ENCODE results near the gene MME. TPM values are rescaled to one million over a fixed set of nuclear protein-coding genes. Genes with fewer than 3 reads are reported as not detected.

MME gene
- total RNA-seq, 1 donor from 2014 or later: 65.8 TPM

- H3K36me3 Mint-ChIP-seq: no peaks in the 10 kb centered on the region
- H3K4me1 Mint-ChIP-seq (ENCODE audit: unreplicated experiment): no peaks in the 10 kb centered on the region
- H3K27me3 Mint-ChIP-seq: no peaks in the 10 kb centered on the region
- no peak overlapping the region for H3K4me3 Mint-ChIP-seq
- no peak for DNase-seq (ENCODE audit: extremely low spot score, unreplicated experiment)
- H3K27ac Mint-ChIP-seq: no peak overlapping the region
- TF ChIP-seq, protein P1, sequence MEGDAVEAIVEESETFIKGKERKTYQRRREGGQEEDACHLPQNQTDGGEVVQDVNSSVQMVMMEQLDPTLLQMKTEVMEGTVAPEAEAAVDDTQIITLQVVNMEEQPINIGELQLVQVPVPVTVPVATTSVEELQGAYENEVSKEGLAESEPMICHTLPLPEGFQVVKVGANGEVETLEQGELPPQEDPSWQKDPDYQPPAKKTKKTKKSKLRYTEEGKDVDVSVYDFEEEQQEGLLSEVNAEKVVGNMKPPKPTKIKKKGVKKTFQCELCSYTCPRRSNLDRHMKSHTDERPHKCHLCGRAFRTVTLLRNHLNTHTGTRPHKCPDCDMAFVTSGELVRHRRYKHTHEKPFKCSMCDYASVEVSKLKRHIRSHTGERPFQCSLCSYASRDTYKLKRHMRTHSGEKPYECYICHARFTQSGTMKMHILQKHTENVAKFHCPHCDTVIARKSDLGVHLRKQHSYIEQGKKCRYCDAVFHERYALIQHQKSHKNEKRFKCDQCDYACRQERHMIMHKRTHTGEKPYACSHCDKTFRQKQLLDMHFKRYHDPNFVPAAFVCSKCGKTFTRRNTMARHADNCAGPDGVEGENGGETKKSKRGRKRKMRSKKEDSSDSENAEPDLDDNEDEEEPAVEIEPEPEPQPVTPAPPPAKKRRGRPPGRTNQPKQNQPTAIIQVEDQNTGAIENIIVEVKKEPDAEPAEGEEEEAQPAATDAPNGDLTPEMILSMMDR (conservative IDR thresholded peaks at IDR 0.05): no peak
- peaks cover 6% of the 10 kb centered on the region for H3K9me3 Mint-ChIP-seq
These were observed 139.0 kb downstream of the MME start for GRCh38 chr3:155219106-155219505.

GRCh38 chr3:155225417-155225816 is 145.3 kb downstream of the MME start:
- Mint-ChIP-seq H3K4me3 (no peak overlapping the region), H3K27me3 (no peaks in the 10 kb centered on the region), H3K36me3 (no peaks in the 10 kb centered on the region), H3K4me1 (ENCODE audit: unreplicated experiment) (no peaks in the 10 kb centered on the region), H3K27ac (no peak overlapping the region), H3K9me3 (peaks cover 6% of the 10 kb centered on the region)
- TF ChIP-seq, protein P1 (conservative IDR thresholded peaks at IDR 0.05): no peak
- DNase-seq (ENCODE audit: extremely low spot score, unreplicated experiment): no peak

- Mint-ChIP-seq H3K4me3 (no peak overlapping the region), H3K27ac (no peak overlapping the region), H3K36me3 (no peaks in the 10 kb centered on the region), H3K9me3 (peaks cover 6% of the 10 kb centered on the region), H3K27me3 (no peaks in the 10 kb centered on the region), H3K4me1 (ENCODE audit: unreplicated experiment) (no peaks in the 10 kb centered on the region)
- no peak for DNase-seq (ENCODE audit: extremely low spot score, unreplicated experiment)
- TF ChIP-seq, protein P1 (conservative IDR thresholded peaks at IDR 0.05): no peak
These were observed 147.0 kb downstream of the MME start for GRCh38 chr3:155227141-155227540.

DNA sequence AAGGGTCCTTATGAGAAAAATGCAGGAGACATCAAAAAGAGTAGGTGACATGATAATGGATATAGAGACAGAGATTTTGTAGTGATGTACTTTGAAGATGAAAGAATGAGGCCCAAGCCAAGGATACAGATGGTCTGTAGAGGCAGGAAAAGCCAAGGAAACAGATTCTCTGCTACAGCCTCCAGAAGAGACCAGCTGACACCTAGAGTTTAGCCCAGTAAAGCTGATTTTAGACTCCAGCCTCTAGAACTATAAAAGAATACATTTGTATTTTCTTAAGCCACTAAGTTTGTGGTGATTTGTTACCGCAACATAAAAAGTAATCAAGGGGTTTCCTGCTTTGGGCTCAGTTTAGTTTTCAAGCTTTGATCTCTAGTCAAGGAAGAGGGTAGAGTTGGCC is 148.6 kb downstream of the MME start:
- Mint-ChIP-seq H3K27me3 (no peaks in the 10 kb centered on the region), H3K27ac (no peak overlapping the region), H3K4me3 (no peak overlapping the region), H3K9me3 (no peaks in the 10 kb centered on the region), H3K4me1 (ENCODE audit: unreplicated experiment) (peaks cover 9% of the 10 kb centered on the region), H3K36me3 (no peaks in the 10 kb centered on the region)
- TF ChIP-seq, protein P1 (conservative IDR thresholded peaks at IDR 0.05): no peak
- no peak for DNase-seq (ENCODE audit: extremely low spot score, unreplicated experiment)

DNA sequence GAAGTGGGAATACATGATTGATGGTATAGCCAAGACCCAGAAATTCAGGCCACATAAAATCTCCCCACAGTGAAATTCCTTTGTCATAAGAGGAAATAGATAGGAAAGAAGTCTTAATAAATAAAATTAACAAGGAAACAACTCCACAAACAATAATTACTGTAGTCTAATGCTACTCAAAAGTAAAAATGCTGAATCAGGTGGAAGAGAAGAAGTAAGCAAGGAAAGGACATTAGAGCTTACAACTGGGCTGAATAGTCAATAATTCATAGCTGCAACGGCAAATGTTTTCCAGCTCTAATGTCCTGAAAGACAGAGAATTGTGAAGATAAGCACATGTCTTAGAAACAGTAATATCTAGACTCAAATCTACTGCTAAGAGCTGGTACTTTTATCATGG is 149.0 kb downstream of the MME start:
- no peak for DNase-seq (ENCODE audit: extremely low spot score, unreplicated experiment)
- H3K4me3 Mint-ChIP-seq: no peak overlapping the region
- no peaks in the 10 kb centered on the region for H3K9me3 Mint-ChIP-seq
- no peaks in the 10 kb centered on the region for H3K27me3 Mint-ChIP-seq
- peaks cover 9% of the 10 kb centered on the region for H3K4me1 Mint-ChIP-seq (ENCODE audit: unreplicated experiment)
- H3K27ac Mint-ChIP-seq: no peak overlapping the region
- H3K36me3 Mint-ChIP-seq: no peaks in the 10 kb centered on the region
- TF ChIP-seq, protein P1 (conservative IDR thresholded peaks at IDR 0.05): no peak

DNA sequence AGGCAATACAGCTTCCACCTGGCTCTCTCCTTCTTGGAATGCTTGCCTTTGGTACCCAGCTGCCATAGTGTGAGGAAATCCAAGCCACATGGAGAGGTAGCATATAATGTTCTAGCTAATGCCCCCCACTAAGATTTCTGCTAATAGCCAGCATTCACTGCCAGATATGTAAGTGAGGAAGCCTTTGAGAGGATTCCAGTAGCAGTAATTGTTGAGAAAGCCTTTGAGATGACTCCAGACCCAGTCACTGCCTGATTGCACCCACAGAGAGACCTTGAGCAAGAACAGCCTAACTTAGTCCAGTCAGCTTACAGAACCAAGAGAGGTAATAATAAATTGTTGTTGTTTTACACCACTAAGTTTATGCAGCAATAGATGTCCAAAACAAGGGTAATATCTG is 150.3 kb downstream of the MME start:
- TF ChIP-seq, protein P1 (conservative IDR thresholded peaks at IDR 0.05): no peak
- Mint-ChIP-seq H3K4me3 (no peak overlapping the region), H3K36me3 (no peaks in the 10 kb centered on the region), H3K27me3 (no peaks in the 10 kb centered on the region), H3K27ac (no peak overlapping the region), H3K9me3 (no peaks in the 10 kb centered on the region), H3K4me1 (ENCODE audit: unreplicated experiment) (peaks cover 9% of the 10 kb centered on the region)
- DNase-seq (ENCODE audit: extremely low spot score, unreplicated experiment): no peak
